ENCODE results near the gene PRSS3.
"Not testable (repeated sequence)": the region's sequence is repeated elsewhere in the genome, so short reads cannot be mapped to it uniquely, and the experiment has no call there.

PRSS3 gene

DNA sequence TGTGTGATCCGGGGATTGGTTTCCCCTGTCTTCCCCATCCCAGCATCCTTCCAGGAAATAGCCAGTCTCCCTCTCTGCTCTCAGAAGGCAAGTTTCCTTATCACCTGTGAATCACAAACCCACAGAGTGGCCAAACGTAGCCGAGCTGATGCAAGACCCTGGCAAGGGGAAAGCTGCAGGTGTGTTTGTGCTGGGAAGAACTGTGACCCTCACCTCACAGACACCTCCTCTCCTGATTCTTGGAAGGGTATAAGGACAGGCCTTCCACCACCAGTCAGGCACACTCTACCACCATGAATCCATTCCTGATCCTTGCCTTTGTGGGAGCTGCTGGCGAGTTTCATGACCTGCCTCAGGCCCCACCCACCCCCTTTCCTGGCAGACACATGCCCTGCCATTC, at the start of gene PRSS3:
Gene PRSS3, plus strand, starts transcription at position 281 of the 400 bp plus-strand sequence. Its CDS starts 13 bp downstream, at position 294.
- Histone ChIP-seq H3K4me3 (ENCODE audit: low read length) (no peak within 1 kb of the TSS), H3K27me3 (ENCODE audit: insufficient read depth, low read length) (no peaks in the 10 kb centered on the region), H3K9ac (ENCODE audit: low read depth, low read length) (no peak within 1 kb of the TSS), H3K36me3 (ENCODE audit: insufficient read depth, low read depth, low read length) (no peaks in the 10 kb centered on the region), H3K27ac (ENCODE audit: low read length) (no peak within 1 kb of the TSS), H3K4me1 (ENCODE audit: insufficient read depth, low read length) (no peaks in the 10 kb centered on the region), H3K9me3 (ENCODE audit: insufficient read depth, low read depth, low read length) (no peaks in the 10 kb centered on the region)

DNA sequence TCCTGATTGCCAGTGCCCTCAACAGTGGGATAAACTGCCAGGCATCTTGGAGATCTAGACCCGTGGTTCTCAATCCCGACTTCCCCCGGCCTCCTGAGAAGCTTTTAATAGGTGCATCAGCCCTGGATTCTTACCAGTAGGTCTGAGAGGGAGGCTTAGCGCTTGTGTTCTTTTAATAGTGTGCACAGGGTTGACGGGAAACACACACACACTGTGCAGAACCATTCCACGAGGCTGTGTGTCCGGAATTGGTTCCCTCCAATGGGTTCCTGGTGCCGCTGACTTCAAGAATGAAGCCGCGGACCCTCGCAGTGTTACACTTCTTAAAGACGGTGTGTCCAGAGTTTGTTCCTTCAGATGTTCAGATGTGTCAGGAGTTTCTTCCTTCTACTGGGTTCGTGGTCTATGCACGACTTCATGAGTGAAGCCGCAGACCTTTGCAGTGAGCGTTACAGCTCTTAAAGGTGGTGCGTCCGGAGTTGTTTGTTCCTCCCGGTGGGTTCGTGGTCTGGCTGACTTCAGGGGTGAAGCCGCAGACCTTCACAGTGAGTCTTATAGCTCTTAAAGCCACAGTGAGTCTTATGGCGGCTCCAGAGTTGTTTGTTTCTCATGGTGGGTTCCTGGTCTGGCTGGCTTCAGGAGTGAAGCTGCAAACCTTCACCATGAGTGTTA, 46.6 kb upstream of the PRSS3 start:
- Histone ChIP-seq H3K27me3 (ENCODE audit: insufficient read depth, low read length) (peaks cover 40% of the 10 kb centered on the region; the same call in 1 of the 2 replicates), H3K4me3 (ENCODE audit: low read length) (no peak overlapping the region), H3K36me3 (ENCODE audit: insufficient read depth, low read depth, low read length) (no peaks in the 10 kb centered on the region), H3K4me1 (ENCODE audit: insufficient read depth, low read length) (no peaks in the 10 kb centered on the region), H3K27ac (ENCODE audit: low read length) (no peak overlapping the region), H3K9me3 (ENCODE audit: insufficient read depth, low read depth, low read length) (no peaks in the 10 kb centered on the region), H3K9ac (ENCODE audit: low read depth, low read length) (no peak overlapping the region; the same call in 1 of the 2 replicates)

DNA sequence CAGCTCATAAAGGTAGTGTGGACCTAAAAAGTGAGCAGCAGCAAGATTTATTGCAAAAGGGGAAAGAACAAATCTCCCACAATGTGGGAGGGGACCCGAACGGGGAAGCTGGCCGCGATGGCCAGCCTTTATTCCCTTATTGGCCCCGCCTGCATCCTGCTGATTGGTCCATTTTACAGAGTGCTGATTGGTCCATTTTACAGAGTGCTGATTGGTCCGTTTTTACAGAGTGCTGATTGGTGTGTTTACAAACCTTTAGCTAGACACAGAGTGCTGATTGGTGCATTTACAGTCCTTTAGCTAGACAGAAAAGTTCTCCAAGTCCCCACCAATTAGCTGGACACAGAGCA, 46.1 kb upstream of the PRSS3 start:
- not testable (repeated sequence) for H3K9me3 ChIP-seq (ENCODE audit: insufficient read depth, low read depth, low read length); H3K4me3 ChIP-seq (ENCODE audit: low read length); H3K4me1 ChIP-seq (ENCODE audit: insufficient read depth, low read length); H3K36me3 ChIP-seq (ENCODE audit: insufficient read depth, low read depth, low read length); H3K9ac ChIP-seq (ENCODE audit: low read depth, low read length); H3K27ac ChIP-seq (ENCODE audit: low read length)
- peaks cover 42% of the 10 kb centered on the region; the same call in 1 of the 2 replicates for H3K27me3 ChIP-seq (ENCODE audit: insufficient read depth, low read length)

DNA sequence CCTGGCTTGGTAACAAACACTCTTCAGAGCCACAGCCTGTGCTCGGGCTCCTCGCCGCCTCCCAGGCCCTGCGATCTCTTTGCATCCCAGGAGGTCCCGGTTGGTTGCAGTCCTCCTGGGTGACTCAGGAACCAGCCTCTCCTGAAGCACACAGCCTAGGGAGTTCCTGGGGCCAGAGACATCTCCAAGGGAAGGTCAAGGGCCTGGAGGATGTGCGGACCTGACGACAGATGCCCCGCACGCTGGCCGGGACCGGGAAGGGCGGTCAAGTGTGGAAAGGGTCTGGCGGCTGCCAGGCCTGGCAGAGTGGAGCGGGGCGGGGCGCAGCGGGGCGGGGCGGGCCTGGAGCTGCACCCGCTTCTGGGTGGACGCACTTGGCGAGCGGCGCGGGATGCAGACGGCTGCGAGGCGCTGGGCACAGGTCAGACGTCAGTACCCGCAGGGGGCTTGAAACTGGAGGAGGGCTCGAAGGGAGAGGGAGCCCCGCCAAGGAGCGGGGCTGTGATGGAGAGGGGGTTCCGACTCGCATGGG, 45.0 kb upstream of the PRSS3 start:
- Histone ChIP-seq H3K4me1 (ENCODE audit: insufficient read depth, low read length) (no peaks in the 10 kb centered on the region), H3K36me3 (ENCODE audit: insufficient read depth, low read depth, low read length) (no peaks in the 10 kb centered on the region), H3K9ac (ENCODE audit: low read depth, low read length) (no peak overlapping the region), H3K4me3 (ENCODE audit: low read length) (peak overlapping the region; percentile 60; the same call in 1 of the 2 replicates), H3K27ac (ENCODE audit: low read length) (no peak overlapping the region), H3K9me3 (ENCODE audit: insufficient read depth, low read depth, low read length) (no peaks in the 10 kb centered on the region), H3K27me3 (ENCODE audit: insufficient read depth, low read length) (peaks cover 42% of the 10 kb centered on the region; the same call in 1 of the 2 replicates)

DNA sequence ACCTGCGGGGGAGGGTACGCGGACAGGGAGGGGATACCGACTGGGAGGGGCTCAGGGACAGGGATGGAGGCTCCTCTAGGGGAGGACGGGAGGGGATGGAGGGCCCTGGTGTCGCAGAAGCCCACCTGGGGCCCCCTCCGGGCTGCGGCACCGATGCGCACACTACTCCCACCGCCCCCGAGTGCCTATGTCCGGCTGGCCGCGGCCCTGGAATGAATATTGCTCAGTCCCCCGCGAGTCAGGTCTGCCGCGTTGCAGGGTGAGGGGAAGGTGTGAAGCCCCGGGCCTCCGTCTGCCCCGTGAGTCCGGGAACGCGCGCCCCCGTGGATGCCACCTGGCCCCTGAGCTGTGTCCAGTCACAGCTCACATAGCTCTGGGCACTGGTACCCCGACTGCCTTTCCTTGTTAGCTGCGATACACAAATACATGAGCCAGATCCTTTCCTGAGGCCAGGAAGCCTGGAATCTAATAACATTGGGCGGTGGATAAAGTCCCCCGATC, 44.5 kb upstream of the PRSS3 start:
- no peaks in the 10 kb centered on the region for H3K36me3 ChIP-seq (ENCODE audit: insufficient read depth, low read depth, low read length)
- H3K9me3 ChIP-seq (ENCODE audit: insufficient read depth, low read depth, low read length) = no peaks in the 10 kb centered on the region
- H3K4me1 ChIP-seq (ENCODE audit: insufficient read depth, low read length) = no peaks in the 10 kb centered on the region
- H3K9ac ChIP-seq (ENCODE audit: low read depth, low read length) = no peak overlapping the region
- H3K27me3 ChIP-seq (ENCODE audit: insufficient read depth, low read length) = peaks cover 42% of the 10 kb centered on the region; the same call in 1 of the 2 replicates
- peak overlapping the region; percentile 60; the same call in 1 of the 2 replicates for H3K4me3 ChIP-seq (ENCODE audit: low read length)
- H3K27ac ChIP-seq (ENCODE audit: low read length) = no peak overlapping the region

DNA sequence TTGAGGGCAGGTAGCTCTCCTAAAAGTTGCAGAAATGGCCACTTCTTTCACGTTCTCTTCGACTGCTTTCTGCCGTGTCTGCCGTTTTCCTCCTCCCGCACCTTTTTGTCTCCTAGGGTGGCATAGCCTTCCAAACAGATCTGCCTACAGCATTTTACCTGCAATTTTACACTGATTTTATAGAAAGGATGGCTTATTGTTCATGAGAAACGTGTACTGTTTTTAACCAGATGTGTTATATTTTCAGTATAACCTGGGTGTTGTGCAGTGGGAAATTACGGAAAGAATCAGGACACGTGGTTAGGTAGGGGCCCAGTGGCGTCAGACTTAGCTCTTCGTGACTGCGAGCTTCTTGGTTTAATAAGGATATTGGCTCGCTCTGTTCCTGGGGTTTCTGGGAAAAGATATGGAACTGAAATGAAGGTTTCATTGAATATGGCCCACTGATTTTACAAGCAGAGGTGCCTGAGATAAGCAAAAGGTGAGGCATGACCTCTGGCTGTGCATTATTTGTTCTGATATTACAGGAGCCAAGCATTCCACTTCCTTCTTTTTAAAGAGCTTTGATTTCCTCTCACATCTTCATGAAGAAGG, 43.7 kb upstream of the PRSS3 start:
- Histone ChIP-seq H3K9me3 (ENCODE audit: insufficient read depth, low read depth, low read length) (no peaks in the 10 kb centered on the region), H3K9ac (ENCODE audit: low read depth, low read length) (no peak overlapping the region), H3K36me3 (ENCODE audit: insufficient read depth, low read depth, low read length) (no peaks in the 10 kb centered on the region), H3K4me3 (ENCODE audit: low read length) (no peak overlapping the region; the same call in 1 of the 2 replicates), H3K4me1 (ENCODE audit: insufficient read depth, low read length) (no peaks in the 10 kb centered on the region), H3K27ac (ENCODE audit: low read length) (no peak overlapping the region), H3K27me3 (ENCODE audit: insufficient read depth, low read length) (peaks cover 42% of the 10 kb centered on the region; the same call in 1 of the 2 replicates)

DNA sequence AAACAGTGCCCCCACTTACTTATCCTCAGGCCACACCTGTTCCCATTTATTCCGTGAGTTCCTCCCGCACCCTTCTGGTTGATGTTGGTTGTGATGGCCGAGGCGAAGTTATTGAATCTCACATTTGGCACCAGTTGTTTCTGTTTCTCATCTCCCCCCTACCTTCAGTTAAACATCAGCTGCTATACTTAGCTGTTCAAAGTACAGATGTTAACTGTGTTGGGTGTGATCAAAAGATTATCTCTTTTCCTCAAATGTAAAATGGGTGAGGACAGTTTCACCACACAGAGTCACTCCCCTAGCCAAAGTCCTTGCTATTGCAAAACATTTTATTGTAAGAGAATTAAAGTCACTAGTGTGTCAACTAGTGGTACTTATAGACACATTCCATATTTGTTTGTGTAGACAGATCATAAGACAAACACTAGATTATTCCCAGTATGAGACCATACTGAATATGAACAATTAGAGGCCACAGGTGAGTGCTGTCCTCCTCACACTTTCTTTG, 43.2 kb upstream of the PRSS3 start:
- H3K27me3 ChIP-seq (ENCODE audit: insufficient read depth, low read length) = peaks cover 42% of the 10 kb centered on the region; the same call in 1 of the 2 replicates
- no peak overlapping the region for H3K4me3 ChIP-seq (ENCODE audit: low read length)
- no peaks in the 10 kb centered on the region for H3K4me1 ChIP-seq (ENCODE audit: insufficient read depth, low read length)
- no peaks in the 10 kb centered on the region for H3K36me3 ChIP-seq (ENCODE audit: insufficient read depth, low read depth, low read length)
- no peaks in the 10 kb centered on the region for H3K9me3 ChIP-seq (ENCODE audit: insufficient read depth, low read depth, low read length)
- H3K9ac ChIP-seq (ENCODE audit: low read depth, low read length) = no peak overlapping the region
- no peak overlapping the region for H3K27ac ChIP-seq (ENCODE audit: low read length)

DNA sequence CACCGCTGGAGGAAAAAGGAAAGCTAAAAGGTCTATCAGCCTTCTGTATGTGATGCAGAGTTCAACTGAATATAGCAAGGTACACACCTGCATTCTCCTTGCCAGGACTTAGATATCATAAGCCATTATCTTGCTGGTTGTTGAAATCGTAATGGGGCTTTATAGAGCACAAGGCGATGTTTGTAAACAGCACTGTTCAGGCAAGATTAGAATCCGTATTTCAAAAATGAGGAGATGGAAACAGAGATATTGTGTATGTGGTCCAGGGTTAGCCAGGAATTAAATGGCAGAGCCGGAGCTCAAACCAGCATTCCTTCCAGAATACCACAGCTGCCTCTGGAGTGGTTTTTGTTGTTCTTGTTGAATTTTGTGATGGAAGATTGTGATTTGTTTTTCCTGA, 42.6 kb upstream of the PRSS3 start:
- not testable (repeated sequence) for H3K4me1 ChIP-seq (ENCODE audit: insufficient read depth, low read length); H3K36me3 ChIP-seq (ENCODE audit: insufficient read depth, low read depth, low read length); H3K4me3 ChIP-seq (ENCODE audit: low read length); H3K9me3 ChIP-seq (ENCODE audit: insufficient read depth, low read depth, low read length); H3K9ac ChIP-seq (ENCODE audit: low read depth, low read length); H3K27ac ChIP-seq (ENCODE audit: low read length)
- H3K27me3 ChIP-seq (ENCODE audit: insufficient read depth, low read length) = peaks cover 42% of the 10 kb centered on the region; the same call in 1 of the 2 replicates

DNA sequence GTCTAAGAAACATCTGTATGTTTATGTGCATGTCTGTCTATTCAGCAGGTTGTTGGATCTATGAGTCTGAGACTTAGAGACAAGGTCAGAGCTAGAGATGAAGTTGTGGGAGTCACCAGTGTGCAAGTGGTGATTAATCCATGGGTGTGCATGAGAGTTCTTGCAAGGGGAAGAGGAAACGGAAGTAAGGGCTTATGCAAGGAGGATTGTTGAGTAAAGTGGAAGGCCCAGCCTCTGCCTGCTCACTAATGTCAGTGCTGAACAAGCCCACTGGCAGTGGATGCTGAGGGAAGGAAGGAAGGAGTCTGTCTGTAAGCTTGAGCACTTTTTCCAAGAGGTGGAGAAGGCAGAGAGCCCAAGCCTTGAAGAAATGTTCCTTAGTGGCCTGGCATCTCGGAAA, 35.7 kb upstream of the PRSS3 start:
- H3K4me3 ChIP-seq (ENCODE audit: low read length); H3K36me3 ChIP-seq (ENCODE audit: insufficient read depth, low read depth, low read length); H3K27me3 ChIP-seq (ENCODE audit: insufficient read depth, low read length); H3K27ac ChIP-seq (ENCODE audit: low read length); H3K9ac ChIP-seq (ENCODE audit: low read depth, low read length); H3K4me1 ChIP-seq (ENCODE audit: insufficient read depth, low read length); H3K9me3 ChIP-seq (ENCODE audit: insufficient read depth, low read depth, low read length): not testable (repeated sequence)

DNA sequence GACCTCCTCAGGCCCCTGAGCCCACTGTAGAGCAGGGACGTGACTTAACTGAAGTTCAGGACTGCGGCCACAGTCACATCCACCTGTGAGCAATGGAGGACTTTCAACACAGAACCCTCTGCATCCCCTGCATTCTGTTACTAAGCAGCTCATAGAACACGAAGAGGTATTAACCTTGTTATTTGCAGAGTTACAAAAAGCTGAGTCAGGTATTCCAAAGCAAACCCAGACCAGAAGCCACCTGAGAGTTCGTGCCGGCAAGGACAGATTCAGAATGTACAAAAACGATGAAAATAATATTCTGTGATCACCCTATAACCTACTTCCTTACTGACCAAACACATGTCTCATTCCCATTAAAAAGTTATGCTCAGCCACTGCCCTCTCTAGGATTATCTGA, 33.0 kb upstream of the PRSS3 start:
- Histone ChIP-seq H3K9me3 (ENCODE audit: insufficient read depth, low read depth, low read length) (no peaks in the 10 kb centered on the region), H3K27ac (ENCODE audit: low read length) (no peak overlapping the region), H3K36me3 (ENCODE audit: insufficient read depth, low read depth, low read length) (no peaks in the 10 kb centered on the region), H3K9ac (ENCODE audit: low read depth, low read length) (no peak overlapping the region), H3K4me3 (ENCODE audit: low read length) (no peak overlapping the region), H3K4me1 (ENCODE audit: insufficient read depth, low read length) (no peaks in the 10 kb centered on the region), H3K27me3 (ENCODE audit: insufficient read depth, low read length) (no peaks in the 10 kb centered on the region)

DNA sequence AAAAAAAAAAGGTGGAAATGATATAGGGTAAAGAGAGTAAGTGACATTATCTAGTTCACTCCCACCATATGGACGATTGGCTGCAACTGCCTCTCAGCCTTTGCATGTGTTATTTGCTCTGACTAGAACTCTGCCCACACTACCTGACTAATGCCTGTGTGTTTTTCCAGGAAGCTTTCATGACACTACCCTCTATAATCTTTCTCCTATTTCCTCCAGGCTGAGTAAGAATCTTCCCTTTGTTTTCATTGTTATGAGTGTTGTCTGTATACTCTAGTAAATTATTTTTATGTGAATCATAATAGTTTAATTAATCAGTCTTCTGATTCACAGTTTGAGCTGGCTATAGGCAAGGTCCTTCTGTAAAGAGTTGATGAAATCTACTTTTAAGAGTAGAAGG, 31.7 kb upstream of the PRSS3 start:
- H3K9ac ChIP-seq (ENCODE audit: low read depth, low read length); H3K4me1 ChIP-seq (ENCODE audit: insufficient read depth, low read length); H3K36me3 ChIP-seq (ENCODE audit: insufficient read depth, low read depth, low read length); H3K27ac ChIP-seq (ENCODE audit: low read length); H3K4me3 ChIP-seq (ENCODE audit: low read length); H3K9me3 ChIP-seq (ENCODE audit: insufficient read depth, low read depth, low read length); H3K27me3 ChIP-seq (ENCODE audit: insufficient read depth, low read length): not testable (repeated sequence)

DNA sequence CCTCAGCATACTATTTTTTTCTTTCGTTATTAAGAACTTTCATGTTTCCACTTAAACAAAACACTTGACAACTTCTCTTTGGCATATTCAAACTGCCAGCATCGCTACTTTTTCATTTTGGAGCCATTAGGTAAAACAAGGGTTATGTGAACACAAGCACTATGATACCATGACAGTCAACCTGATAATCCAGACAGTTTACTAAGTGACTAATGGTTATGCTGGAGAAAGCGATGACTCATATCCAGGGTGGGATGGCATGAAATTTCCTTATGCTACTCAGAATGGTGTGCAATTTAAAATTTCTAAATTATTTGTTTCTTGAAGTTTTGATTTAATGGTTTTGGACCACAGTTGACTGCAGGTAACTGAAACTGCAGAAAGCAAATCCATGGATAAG, 29.9 kb upstream of the PRSS3 start:
- no peaks in the 10 kb centered on the region for H3K36me3 ChIP-seq (ENCODE audit: insufficient read depth, low read depth, low read length)
- H3K9me3 ChIP-seq (ENCODE audit: insufficient read depth, low read depth, low read length) = no peaks in the 10 kb centered on the region
- H3K4me1 ChIP-seq (ENCODE audit: insufficient read depth, low read length) = no peaks in the 10 kb centered on the region
- no peaks in the 10 kb centered on the region for H3K27me3 ChIP-seq (ENCODE audit: insufficient read depth, low read length)
- H3K27ac ChIP-seq (ENCODE audit: low read length) = no peak overlapping the region
- no peak overlapping the region for H3K4me3 ChIP-seq (ENCODE audit: low read length)
- no peak overlapping the region for H3K9ac ChIP-seq (ENCODE audit: low read depth, low read length)
